NK-92 (cell line): ENCODE measurements around the gene MRO.
"Not testable (repeated sequence)": the region's sequence is repeated elsewhere in the genome, so short reads cannot be mapped to it uniquely, and the experiment has no call there.

Experiments used
- DNase-seq: peaks from one replicate; lab custom pipeline; 2025; ENCODE audit not compliant: unreplicated experiment; lab: John Stamatoyannopoulos, UW

Gene MRO

GRCh38 chr18:50793641-50794565 lies 25.9 kb downstream of the MRO start:
- no peak for DNase-seq

DNA sequence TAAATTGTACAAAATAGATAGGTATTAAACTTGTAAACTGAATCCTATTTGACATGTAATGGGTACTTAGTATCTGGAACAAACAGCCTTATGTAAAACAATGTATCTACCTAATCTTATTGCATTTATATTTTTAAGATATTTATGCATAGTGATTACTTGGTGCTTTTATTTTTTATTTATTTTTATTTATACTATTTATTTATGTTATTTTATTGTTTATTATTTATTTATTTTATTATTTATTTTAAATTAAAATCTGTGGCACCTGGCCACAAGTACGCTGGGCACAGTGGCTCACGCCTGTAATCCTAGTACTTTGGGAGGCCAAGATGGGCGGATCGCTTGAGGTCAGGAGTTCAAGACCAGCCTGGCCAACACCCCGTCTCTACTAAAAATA lies 26.9 kb downstream of the MRO start:
- no peak for DNase-seq

DNA sequence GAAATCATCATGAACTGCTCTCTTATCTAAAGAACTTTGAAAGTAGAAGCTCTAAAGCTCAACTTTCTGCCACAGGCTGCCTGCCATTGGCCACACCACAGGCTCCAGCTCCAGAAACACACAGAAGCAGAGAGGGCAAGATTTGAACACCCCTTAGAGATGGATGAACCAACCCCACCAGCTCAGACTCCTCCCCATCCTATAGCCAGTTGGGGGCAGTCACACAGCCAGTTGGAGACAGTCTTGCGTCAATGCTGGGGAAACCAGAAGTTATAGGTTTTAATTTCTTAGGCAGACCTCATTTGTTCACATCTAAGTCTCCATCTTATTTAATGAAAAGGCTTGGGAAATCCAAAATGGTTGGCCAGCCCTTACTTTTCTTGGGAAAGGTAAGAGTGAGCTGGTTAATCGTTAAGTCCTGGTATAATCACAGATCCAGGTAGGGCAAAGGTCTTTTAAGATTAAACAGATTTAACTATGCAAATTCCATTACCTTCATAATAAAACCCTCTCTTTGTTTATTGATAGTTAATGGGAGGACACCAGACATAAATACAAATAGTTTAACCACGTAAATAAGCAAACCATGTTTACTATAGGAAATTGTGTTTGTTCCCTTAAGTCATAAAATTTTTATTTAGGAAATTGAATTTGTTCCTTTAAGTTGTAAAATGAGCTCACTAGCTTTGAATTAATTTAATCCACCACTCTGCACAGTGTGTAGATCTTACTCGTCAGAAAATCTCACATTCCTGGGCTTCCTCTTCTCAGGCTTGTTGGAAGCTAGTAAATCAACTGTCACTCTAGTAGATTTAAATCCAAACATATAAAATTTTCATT lies 28.0 kb downstream of the MRO start:
- DNase-seq: no peak

GRCh38 chr18:50790948-50791347 lies 28.9 kb downstream of the MRO start:
- no peak for DNase-seq

- no peak for DNase-seq
Observed at GRCh38 chr18:50790241-50790640, 29.6 kb downstream of the MRO start.

DNA sequence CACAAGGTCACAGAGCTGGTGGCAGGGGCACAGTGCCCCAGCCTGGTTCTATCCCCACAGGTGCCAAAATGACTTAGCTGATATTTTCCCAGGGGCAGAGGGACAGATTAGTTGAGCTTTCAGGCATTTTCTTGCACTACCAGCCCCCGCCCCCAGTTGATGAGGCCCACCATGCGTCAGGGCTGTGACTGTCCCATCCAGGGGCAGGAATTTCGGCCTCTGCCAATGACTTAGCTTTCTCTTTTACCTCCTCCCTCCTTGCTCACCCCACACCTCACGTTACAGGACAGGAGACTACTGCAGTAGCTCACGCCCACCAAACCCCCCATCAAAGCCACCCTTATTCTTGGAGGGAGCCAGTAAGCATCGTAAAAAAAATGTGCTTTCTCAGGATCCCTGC lies 31.5 kb downstream of the MRO start:
- DNase-seq: no peak

DNA sequence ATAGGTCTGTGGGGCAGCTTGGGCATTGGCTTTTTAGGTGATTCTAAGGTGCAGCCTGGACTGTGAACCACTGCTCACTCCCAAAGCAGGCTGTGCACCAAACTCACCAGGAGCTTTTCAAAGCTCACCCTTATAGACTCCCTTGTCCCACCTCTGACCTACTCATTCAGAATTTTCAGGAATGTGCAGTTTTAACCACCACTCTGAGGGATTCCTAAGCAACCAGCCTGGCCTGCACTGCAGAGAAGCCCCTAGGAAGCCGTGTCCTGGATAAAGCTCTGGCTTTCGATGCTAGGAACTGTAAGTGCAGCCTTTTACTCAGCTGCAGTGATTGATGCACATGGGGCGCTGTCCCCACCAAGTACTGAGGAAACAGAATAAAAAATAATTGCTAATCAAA lies 33.0 kb downstream of the MRO start:
- no peak for DNase-seq

DNA sequence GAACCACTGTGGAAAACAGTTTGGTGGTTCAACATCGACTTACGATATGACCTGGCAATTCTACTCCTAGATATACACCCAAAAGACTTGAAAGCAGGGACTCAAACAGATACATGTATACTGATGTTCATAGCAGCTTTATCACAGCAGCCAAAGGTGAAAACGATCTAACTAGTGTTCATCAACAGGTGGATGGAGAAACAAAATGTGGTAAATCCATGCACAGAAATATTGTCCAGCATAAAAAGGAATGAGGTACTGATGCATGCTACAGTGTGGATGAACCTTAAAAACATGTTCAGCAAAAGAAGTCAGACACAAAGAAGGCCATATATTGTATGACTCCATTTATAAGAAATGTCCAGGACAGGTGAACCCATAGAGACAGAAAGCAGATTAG lies 36.3 kb downstream of the MRO start:
- no peak for DNase-seq

GRCh38 chr18:50779021-50779420 lies 40.8 kb downstream of the MRO start:
- not testable (repeated sequence) for DNase-seq

DNA sequence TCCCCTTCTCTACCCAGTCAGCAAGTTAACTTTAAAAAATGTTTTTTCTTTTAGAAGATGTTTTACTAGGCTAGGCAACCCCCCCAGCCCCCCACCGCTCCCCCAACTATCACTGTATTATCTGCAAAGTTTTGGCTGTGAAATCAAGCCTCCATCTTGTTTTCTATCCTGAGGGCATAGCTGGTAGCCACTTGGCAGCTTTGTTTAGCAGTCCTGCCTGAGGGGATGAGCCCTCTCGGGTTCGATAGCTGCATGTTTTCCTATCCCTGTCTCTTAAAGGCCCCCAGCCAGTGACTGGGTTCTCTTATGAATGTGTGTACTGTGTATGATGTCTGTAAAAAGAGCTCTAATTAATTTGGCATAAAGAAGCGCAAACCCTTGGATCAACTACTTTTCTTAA lies 43.4 kb downstream of the MRO start:
- no peak for DNase-seq

- no peak for DNase-seq
Observed at GRCh38 chr18:50775726-50776125, 44.1 kb downstream of the MRO start.

DNA sequence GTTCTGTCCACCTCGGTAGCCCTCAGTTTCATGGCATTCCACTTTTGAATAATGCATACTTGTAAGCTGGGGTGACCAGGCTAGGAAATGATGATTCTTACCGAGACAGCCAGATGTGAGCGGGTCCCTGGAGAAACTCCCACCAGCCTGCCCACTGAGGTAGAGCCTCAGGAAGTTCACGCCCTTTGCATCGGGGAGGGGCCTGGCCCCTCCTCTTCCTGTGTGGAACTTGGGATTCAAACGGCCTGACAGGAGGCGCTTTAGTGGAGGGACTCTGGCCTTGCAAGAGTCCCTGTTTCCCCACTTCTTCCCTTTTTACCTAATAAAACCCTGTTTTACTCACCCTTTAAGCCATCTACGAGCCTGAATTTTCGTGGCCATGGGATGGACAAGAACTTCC lies 44.6 kb downstream of the MRO start:
- DNase-seq: no peak

- no peak for DNase-seq
Observed at GRCh38 chr18:50769463-50769862, 50.4 kb downstream of the MRO start.

- DNase-seq: no peak
Observed at GRCh38 chr18:50757358-50757757, 62.5 kb downstream of the MRO start.

GRCh38 chr18:50754297-50754696 lies 65.5 kb downstream of the MRO start:
- no peak for DNase-seq

- DNase-seq: no peak
Observed at GRCh38 chr18:50753311-50753710, 66.5 kb downstream of the MRO start.

- no peak for DNase-seq
Observed at GRCh38 chr18:50751947-50752346, 67.9 kb downstream of the MRO start.

GRCh38 chr18:50751490-50751889 lies 68.3 kb downstream of the MRO start:
- DNase-seq: no peak

- DNase-seq: no peak
Observed at GRCh38 chr18:50750546-50750945, 69.3 kb downstream of the MRO start.

DNA sequence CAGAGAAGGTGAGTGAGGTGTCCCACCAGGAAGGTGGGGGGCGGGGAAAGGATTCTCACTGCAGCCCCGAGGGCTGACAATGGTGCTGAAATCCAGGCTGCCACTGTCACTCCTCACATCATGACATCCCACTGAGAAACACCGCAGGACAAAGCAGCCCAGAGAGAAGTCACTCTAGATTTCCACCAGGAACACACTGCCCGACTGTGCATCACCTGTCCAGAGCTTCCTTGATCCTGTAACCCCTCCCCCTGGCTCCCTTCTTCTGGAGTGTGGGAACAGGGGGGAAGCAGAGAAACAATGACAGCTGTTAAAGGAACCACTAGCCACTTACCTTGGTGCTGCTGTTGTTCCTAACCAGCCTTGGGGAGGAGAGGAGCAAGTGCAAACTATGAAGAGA lies 69.9 kb downstream of the MRO start:
- DNase-seq: no peak

DNA sequence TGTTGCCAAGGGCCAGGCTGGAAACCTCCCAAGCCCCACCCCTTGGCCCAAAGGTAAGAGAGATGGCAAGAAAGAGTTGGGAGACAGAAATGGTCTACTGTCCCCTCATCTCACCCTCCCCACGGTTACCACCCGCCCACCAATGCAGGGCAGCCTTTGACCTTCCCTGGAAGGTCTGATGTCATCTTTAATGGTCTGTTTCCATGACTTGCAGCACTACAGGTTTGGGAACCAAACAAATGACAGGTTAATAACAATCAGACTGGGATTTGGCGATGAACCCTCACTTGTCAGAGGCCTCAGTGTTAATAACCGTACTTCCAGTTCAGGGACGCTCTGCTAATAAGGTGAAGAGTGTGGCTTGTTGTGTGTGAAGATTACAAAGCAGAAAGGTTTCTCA lies 70.4 kb downstream of the MRO start:
- no peak for DNase-seq
